CD4-positive, alpha-beta T cell treated with Interleukin-12 subunit alpha and Interleukin-12 subunit beta, for 1 hour (primary cell): ENCODE results near the gene ERCC2.
"Not testable (repeated sequence)": the region's sequence is repeated elsewhere in the genome, so short reads cannot be mapped to it uniquely, and the experiment has no call there.

Experiments
- DNase-seq: peaks from one replicate; pipeline ENCODE4 v3.0.0-alpha.2; 2020

ERCC2 gene

GRCh38 chr19:45352914-45353796 is 17.2 kb downstream of the ERCC2 start:
- no peak for DNase-seq

- DNase-seq: no peak
These were observed 17.9 kb downstream of the ERCC2 start for GRCh38 chr19:45352471-45352870.

- DNase-seq: no peak
These were observed 18.3 kb downstream of the ERCC2 start for GRCh38 chr19:45352062-45352461.

GRCh38 chr19:45351401-45351952 is 18.9 kb downstream of the ERCC2 start:
- DNase-seq: no peak

- no peak for DNase-seq
These were observed 19.8 kb downstream of the ERCC2 start for GRCh38 chr19:45350477-45351058.

- no peak for DNase-seq
These were observed 20.9 kb downstream of the ERCC2 start for GRCh38 chr19:45349430-45349941.

- no peak for DNase-seq
These were observed 21.3 kb downstream of the ERCC2 start for GRCh38 chr19:45349126-45349415.

GRCh38 chr19:45348367-45349125 is 21.8 kb downstream of the ERCC2 start:
- no peak for DNase-seq

GRCh38 chr19:45347570-45348366 is 22.6 kb downstream of the ERCC2 start:
- no peak for DNase-seq

GRCh38 chr19:45346449-45346848 is 23.9 kb downstream of the ERCC2 start:
- DNase-seq: no peak

- no peak for DNase-seq
These were observed 24.9 kb downstream of the ERCC2 start for GRCh38 chr19:45345506-45345860.

- no peak for DNase-seq
These were observed 25.5 kb downstream of the ERCC2 start for GRCh38 chr19:45344621-45345505.

- no peak for DNase-seq
These were observed 27.5 kb downstream of the ERCC2 start for GRCh38 chr19:45342911-45343310.

GRCh38 chr19:45340899-45341453 is 29.4 kb downstream of the ERCC2 start:
- peak; percentile 5 for DNase-seq

- DNase-seq: peak; percentile 38
These were observed 30.0 kb downstream of the ERCC2 start, which contains the start of gene KLC3 for GRCh38 chr19:45340232-45340898. Gene KLC3, plus strand, starts transcription at chr19:45340750. Its CDS starts 4,792 bp downstream, at chr19:45345542.

GRCh38 chr19:45339629-45340028 is 30.7 kb downstream of the ERCC2 start:
- no peak for DNase-seq

GRCh38 chr19:45336696-45337251 is 33.6 kb downstream of the ERCC2 start:
- DNase-seq: no peak

- DNase-seq: not testable (repeated sequence)
These were observed 35.5 kb downstream of the ERCC2 start for GRCh38 chr19:45334881-45335280.

GRCh38 chr19:45333609-45334303 is 36.6 kb downstream of the ERCC2 start:
- no peak for DNase-seq
